Hindlimb muscle (tissue), 1 donor: ENCODE measurements around the gene ACOXL. TPM values are rescaled to one million over a fixed set of nuclear protein-coding genes. Genes with fewer than 3 reads are reported as not detected.

Experiments used
- DNase-seq: peaks from one replicate; pipeline ENCODE4 v3.0.0-alpha.2; 2013
- polyA plus RNA-seq: library from polyadenylated mRNA; unstranded; fragments of 120-200 nt; gene quantifications from one replicate; pipeline ENCODE4 v1.2.1, GENCODE V29; 2013; ENCODE audit not compliant: insufficient read length

Gene ACOXL
- polyA plus RNA-seq, 1 donor = 0.32 TPM

- no peak for DNase-seq
These were observed 409.7 kb downstream of the ACOXL start for GRCh38 chr2:111142101-111142500.

DNA sequence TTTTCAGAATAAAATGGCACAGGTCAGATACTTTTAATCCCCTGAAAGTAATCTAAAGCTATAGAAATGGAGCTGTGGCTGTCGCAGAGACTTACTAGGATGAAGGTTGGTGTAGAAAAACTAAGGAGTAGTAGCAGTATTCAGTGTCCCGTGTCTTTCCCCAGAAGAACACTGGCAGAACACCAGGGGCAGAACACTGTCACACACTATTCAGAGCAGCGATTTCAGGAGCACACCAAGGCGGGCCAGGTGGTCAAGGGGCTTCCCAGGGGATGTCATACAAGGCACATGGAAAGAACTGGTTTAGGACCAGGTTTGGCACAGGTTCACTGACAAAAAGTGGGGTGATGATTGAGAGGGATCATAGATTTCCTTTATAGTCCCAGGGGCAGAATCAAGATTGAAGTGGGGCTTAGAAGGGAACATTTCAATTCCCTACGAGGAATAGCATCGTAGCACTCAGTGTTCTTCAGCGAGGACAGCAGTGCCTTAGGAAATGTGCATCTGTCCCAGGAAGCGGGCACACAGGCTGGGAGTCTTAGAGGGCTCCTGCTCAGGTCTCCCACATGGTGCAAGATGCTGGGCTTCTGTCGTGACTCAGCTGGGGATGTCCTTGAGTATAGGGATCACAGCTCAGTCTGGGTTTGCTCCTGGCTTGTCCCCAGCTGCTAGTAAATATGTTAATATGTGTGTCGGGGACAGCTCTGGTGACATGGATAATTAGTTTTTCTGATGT lies 410.9 kb downstream of the ACOXL start:
- DNase-seq = no peak

DNA sequence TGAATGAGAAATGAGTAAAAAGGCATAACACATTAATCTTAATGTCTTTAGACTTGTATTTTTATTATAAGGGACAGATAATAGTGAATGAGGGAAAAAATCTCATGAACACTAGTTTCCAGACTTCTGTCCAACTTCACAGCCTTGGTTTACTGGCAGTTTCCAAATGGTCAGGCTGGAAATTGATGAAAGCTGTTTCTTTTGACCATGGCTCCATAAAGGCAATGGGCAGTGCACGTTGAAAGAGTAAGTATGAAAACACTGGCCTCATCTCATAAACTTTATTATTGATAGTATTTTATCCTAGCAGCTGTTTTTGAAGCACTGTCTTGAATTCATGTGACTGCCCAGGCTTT lies 411.4 kb downstream of the ACOXL start:
- no peak for DNase-seq

DNA sequence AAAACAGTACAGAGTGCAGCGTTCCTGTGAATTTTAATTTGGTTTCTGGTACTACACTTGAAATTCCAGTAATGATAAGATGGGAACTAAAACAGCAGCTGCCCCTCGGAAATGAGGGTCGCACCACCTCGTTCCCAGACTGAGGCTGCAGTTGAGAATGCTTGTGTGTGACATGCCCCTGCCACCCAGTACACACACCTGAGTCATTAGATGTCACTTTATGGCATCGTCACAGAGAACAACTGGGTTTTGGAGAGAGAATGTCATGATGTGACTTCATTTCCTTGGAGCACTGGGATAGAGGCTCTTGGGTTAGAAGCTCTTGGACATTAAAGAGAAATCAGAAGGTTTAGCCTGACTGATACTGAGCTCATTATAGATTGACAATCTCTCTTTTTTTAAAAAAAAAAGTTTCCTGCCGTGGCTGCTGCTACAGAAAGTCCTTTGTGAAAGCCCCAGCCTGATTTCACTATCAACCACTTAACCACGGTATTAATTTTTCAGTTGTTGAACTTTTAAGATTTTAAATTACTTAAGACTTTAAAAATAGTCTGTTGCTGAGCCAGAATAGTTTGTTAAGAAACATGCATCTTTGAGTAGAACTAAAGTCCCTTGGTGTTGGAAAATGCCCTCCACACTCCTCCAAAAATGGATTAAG lies 412.9 kb downstream of the ACOXL start:
- DNase-seq = no peak

DNA sequence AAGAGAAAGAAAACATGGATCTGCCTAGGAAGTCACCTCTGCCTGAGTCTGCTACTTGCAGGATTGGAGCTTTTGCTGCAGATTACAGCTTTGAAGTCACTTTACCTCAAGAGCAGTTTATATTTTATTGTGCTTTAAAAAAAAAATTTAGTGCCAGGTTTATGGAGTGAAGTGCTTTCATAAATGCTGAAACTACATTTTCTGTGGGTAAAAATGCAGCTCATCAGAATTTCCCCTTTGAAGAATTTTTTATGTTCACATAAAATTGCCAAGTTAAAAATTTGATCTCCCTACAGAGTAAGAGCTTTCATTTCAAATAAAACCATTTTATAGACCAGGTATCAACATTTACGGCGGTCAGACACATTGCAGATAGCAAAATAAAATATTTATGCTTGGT lies 413.6 kb downstream of the ACOXL start:
- DNase-seq = no peak

- DNase-seq = no peak
These were observed 416.0 kb downstream of the ACOXL start for GRCh38 chr2:111148225-111148873.

DNA sequence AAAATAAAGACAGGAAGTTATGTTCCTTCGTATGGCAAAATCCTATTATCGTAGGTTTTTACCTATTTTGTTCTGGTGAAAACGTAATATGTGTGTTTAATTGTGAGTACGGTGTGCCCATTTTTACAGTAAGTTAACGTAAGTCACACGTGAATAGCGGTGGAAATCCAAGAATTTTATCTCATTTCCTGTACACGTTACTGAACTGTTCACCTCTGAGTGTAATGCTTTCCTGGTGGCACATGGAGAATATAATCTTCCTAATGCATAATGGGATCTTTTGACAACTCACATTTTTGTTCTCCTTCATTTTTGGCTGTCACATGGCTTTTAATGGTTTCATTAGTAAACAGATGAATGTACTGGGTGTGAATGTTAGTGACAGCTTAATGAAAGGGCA lies 416.6 kb downstream of the ACOXL start:
- DNase-seq = no peak

DNA sequence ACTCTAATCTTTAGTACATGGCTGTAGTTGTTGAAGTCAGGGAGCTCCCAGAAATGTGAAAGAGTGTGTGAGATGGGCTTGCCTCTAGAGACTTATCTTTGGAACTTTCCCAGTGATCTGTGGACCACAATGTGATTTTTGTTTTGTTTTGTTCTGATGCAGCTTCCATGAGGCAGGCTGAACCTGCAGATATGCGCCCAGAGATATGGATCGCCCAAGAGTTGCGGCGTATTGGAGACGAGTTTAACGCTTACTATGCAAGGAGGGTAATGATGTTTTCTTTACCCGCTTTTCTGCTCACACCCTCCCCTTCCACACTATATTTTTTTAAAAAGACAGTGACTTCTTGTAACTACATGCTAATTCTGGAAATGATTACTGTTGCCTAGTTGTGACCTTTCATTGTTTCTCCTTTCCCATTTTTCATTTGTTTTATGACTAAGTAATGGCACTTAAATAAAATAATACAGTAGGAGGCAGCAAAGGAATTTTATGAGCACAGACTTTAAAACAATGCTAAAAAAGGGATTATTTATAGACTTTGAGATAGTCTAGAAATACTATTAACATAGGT lies 417.6 kb downstream of the ACOXL start:
- DNase-seq = no peak

GRCh38 chr2:111154758-111155157 lies 422.4 kb downstream of the ACOXL start:
- DNase-seq = no peak

- no peak for DNase-seq
These were observed 423.2 kb downstream of the ACOXL start for GRCh38 chr2:111155610-111156009.

DNA sequence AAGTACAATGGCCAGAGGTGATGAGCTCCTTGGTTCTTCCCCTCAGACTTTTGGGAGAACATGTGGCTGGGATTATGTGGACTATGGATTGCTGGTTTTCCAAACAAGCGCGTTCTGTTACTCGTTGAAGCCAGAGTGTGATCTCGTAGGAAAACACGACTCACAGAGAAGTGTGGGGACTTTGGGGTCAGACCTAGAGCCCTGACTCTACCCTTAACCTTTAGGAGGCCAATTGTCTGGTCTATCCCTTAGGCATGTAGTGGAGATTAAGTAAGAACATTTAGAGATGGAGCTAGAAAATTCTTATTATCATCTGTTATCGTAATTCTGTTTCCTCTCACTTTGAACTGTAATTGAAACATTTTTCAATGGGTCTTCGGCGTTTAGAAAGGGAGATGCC lies 424.2 kb downstream of the ACOXL start:
- no peak for DNase-seq

- no peak for DNase-seq
These were observed 424.8 kb downstream of the ACOXL start for GRCh38 chr2:111157071-111157661.

DNA sequence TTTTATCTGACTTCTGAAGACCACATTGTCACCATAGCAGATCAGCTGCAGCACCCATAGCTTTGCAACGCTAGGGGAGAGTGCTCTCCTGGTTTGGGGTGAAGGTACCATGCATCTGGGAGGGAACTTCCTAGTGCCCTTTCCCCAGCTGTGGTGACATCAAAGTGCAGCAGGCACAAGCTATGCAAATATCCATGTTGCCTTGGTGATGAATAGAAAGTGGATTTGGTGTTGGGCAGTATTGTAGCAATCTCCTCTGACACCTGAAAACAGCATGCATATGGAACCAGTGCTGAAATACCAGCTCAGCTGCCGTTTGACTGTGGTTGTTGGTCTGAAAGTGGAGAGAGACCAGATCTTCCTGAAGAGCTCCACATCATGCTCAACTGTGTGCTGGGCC lies 425.4 kb downstream of the ACOXL start:
- DNase-seq = no peak

DNA sequence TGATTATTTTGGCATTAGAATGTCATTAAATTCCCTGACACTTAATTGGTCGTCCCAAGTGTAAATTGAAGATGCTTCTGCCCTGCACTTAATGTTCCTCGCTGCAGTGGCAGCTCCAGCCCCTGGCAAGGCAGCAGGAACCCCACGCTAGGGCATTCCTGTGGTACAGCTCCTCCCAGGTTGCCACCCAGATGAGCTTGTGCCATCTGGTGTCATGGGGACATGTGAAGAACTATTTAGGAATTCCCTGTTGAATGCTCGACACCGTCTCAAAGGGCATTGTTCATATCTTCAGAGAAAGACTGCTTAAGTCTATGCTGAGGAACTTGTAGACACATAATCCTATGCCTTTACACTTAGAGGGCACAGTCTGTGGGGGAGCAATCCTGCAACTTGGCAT lies 427.3 kb downstream of the ACOXL start:
- no peak for DNase-seq

GRCh38 chr2:111160758-111161157 lies 428.4 kb downstream of the ACOXL start:
- DNase-seq = no peak

DNA sequence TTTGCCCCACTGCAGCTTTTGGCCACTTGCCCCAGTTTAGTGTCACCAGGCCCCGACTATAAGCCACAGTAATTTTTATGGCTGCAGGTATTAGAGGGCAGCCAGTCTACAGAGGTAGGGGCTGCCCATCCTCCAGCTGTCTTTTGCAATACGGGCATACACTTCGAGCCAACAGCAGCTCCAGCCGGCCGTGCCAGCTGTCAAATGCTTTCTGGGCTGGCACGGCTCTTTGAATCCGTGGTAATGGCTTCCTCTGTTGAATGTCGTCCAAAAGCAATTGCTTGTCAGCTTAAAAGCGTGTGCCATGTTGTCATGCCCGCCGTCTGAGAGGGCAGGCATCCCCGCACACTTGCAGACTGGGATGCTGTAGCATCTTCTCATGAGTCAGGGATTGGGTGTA lies 429.6 kb downstream of the ACOXL start:
- DNase-seq = peak; percentile 49

DNA sequence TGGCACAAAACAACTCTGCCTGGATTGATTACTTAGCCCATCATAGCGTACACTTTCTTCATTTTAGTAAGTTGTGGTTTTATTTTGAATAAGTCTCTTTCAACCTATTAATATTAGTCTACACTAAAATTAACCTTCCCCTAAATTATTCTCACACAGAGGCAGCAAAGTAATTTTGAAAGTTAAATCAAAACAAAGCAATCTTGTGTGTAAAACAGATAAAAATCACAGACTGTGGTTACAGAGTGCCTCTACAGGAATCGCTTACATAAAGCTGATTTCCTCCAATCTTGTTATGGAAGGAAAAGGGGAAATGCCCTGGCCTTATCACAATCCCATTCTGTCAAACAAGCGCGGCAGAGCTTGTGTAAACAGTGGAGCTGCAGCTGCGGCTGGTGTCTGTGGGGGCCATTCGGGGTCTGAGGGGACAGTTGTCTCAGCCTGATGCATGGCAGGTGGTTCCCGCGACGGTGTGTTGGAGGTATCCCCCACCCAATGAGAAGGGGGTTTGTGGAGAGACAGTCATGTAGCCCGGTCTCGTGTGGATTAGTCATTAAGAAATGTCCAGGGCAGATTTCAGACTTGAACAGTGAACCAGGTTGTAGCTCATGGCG lies 430.5 kb downstream of the ACOXL start:
- DNase-seq = no peak

- no peak for DNase-seq
These were observed 431.7 kb downstream of the ACOXL start for GRCh38 chr2:111164078-111164477.

GRCh38 chr2:111165084-111165483 lies 432.7 kb downstream of the ACOXL start:
- DNase-seq = peak; percentile 34

DNA sequence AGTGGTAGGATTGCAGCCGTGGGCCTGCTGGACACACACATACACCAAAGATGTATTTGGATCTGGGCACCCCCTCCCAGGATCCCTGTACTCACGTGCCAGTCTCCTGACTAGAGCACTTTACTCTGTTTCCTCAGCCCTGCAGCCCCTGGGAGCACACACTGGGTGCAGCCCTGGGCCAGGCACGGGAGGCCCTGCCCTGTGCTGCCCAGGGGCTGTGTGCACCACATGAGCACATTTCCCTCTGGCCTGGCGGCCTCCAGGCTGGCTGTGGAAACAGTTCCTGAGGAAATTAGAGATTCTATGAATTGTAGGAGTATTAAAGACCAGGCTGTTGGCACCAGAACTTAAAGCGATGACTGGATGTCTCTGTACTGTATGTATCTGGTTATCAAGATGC lies 433.7 kb downstream of the ACOXL start:
- no peak for DNase-seq

DNA sequence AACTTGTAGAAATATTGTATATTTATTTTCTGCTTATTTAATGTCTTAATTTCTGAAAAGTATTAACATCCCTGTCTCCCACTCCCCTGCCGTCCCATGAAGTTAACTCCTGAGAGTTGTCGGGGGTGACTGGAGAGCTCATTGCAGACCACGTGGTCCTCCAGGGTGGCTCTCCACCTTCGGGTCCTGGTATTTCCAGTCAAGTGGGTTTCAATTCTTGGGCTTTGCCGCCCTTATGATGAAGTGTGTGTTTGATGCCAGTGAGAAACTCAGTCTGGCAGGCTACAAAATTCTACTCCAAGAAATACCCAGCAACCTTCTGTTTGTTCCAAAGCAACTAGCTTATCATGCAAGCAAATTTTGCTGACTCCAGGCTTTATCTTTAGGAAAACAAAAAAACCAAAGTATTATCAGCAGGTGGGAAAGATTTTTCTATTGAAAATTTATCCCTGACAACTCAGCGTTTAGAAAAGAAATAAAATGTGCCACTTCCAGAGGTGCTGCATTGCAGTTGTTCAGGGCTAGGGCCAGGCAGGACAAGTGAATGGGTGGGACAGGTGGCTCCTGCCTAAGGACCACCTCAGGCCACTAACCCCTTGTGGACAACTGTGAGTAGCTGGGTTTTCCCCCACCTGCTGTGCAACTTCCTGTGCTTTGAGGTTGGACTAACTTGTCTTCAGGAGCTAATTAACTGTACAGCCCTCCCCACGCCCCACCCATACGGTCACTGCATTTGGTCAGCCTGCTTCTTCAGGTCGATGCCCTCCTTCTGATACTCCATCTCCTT lies 434.9 kb downstream of the ACOXL start:
- DNase-seq = no peak

GRCh38 chr2:111167863-111168162 lies 435.4 kb downstream of the ACOXL start:
- no peak for DNase-seq
